ENCODE data around the gene MAP6.

MAP6 gene

GRCh38 chr11:75626889-75627529 is 41.8 kb downstream of the MAP6 start:
- no peak for DNase-seq

DNA sequence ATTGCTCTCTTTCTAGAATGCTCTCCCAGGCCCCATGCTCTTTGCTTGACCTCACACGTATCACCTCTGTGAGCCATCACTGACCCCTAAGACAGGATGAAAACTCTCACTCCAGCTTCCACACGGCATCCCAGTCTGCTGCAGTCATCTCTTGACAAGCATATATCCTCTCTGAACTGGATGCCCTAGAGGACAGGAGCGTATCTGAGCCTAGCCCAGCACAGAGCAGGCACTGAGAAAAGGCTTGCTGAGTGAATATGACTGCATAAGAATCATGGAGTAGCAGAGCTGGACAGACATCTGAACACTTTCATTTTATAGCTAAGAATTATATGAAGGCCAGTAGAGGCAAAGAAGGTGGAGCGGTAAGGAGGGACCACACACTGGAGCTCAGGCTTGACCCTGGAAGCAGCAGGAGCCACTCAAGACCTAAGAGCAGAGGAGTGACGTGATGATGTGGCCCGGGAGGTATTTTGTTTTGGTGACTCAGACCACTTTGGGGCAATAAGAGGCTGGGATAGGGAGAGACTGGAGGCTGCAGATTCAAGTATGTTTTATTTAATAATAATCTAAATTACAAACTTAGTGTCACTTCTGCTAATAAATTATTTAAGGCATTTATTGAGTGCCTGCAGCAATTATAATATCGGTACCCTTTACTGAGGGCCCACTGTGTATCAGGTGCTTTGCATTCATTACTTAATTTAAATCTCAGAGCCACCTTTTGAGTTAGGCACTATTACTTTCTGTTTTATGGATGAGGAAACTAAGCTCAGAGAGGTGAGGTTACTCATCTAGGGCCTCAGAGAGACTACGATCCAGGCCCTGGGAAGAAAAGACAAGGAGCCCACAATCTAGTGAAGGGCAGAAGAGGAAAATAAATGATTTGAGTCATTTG is 42.6 kb downstream of the MAP6 start:
- DNase-seq: no peak

- no peak for DNase-seq
These were observed 43.8 kb downstream of the MAP6 start for GRCh38 chr11:75625021-75625420.

DNA sequence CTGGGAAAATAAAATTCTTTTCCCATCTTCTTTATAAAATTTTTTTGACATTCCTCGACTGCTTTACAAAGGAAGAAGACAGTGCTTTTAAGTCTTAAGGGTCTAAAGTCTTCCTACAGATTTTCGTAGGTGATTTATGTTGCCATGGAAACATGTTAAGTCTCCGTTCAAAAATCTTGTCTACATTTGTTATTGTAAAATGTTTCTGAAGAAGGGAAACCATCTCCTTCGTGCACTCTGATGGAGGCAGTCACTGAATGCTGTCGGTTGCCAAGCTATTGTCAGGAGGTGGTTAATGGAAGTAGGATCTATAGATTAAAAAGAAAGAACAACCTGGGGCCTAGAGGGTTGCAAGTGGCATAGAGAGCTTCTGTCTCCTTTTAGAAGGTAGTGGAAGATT is 52.6 kb downstream of the MAP6 start:
- no peak for DNase-seq

- no peak for DNase-seq
These were observed 53.1 kb downstream of the MAP6 start for GRCh38 chr11:75615751-75616150.

- DNase-seq: no peak
These were observed 57.0 kb downstream of the MAP6 start for GRCh38 chr11:75611823-75612222.

DNA sequence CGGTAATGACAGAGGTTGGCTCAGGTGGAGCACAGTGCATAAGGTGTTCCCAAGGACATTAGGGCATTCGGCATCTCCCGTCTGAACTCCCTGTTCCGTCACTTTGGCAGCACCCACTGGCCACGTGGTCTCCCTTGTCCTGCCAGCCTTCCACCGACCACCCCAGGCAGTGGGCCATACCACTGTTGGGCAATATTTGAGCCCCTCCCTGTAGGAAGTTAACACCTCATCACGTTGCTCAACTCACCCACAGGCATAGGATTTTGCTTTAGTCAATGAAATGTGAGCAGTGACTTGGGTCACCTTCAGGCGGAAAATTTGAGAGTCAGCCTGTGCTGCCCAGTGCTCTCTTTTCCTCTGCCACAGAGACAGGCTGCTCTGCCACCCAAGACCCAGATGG is 62.7 kb downstream of the MAP6 start:
- DNase-seq: no peak

- no peak for DNase-seq
These were observed 64.8 kb downstream of the MAP6 start for GRCh38 chr11:75603791-75604736.

DNA sequence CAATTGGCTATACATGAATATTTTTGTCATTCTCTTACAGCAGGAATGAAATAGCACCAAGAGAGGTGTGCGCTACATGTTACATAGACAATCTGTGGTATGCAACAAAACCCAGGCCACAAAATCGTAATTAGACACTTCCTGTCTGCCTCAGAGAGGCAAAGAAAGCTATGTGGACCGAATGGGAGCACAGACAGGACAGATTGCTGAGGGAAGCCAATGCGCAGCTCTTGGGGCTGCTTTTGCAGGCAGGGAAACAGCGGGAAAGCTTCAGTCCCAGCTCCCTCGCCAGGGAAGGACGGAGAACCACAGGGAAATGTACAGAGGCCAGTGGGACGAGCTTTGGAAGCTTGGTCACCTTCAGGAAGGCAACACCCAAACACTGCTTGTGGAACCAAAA is 65.9 kb downstream of the MAP6 start:
- no peak for DNase-seq

DNA sequence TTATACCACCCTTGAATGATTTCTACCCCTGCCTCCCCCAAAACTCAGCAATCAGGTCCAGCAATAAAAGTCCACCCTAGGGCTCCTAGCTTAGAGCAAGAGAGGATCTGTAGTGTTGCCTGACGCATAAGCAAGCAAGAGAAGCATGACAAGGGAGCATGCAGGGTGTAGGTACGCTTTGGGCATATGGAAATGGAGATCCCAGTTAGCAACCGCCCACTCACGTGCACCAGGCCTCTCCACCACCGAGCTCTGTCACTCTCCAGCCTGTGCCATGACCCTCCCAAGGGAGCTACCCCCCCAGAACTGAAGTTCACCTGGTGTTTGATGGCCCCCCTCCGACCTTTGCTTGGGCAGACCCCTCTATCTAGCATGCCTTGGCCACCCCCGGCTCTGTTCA is 67.3 kb downstream of the MAP6 start:
- no peak for DNase-seq

GRCh38 chr11:75600356-75600755 is 68.5 kb downstream of the MAP6 start:
- DNase-seq: no peak

DNA sequence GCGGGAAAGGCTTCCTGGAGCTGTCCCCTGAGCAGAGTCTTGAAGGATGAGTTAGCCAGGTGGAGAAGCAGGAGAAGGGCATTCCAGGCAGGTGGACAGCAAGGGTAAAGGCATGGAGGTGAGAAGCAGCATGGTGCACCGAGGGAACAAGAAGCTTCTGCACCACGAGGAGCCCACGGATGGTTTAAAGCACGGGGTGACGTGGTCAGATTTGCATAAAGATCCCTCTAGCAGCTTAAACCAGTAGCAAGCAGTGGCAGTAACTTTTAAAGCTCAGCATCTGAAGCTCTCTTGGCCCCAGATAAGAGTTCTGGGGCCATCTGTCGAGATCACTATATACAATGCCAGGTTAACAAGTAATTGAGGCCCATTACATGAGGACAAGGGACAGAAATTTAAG is 69.9 kb downstream of the MAP6 start:
- no peak for DNase-seq

DNA sequence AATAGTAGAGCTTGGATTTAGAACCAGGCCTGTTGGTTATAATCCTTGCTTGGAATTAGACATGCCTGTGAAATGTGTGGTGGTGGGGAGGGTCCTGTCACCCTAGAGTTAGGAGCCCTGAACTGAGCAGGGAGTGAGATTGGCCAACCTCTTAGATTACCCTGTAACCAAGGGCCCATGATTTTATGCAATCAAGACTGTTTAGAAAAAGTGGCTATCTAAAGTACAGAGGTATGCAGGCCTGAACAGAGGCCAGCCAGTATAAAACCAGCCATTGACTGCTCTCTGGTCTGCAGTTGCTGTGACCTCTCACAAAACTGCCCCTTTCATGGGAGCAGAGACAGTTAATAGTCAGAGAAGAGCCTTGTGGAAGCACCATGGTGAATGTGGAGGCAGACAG is 70.6 kb downstream of the MAP6 start:
- no peak for DNase-seq

GRCh38 chr11:75597636-75598035 is 71.2 kb downstream of the MAP6 start:
- DNase-seq: no peak

GRCh38 chr11:75596914-75597313 is 71.9 kb downstream of the MAP6 start:
- DNase-seq: no peak

DNA sequence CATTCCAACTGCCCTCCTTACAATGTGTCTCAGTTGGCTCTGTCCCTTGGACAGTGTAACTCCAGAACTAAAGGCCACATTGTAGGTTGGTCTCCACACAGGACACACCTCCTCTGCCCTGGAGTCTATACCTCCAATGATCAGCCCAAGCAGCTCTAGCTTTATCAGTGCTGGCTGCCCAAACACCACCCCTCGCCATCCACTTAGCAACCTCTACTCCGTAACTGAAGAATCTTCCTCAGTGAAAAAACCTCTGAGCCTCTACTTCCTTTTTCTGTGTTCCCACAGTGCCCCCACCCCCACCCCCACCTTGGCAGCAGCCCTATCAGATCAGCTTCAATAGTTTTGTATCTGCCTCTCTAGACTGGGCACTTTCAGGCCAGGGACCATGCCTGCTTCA is 73.4 kb downstream of the MAP6 start:
- DNase-seq: no peak

DNA sequence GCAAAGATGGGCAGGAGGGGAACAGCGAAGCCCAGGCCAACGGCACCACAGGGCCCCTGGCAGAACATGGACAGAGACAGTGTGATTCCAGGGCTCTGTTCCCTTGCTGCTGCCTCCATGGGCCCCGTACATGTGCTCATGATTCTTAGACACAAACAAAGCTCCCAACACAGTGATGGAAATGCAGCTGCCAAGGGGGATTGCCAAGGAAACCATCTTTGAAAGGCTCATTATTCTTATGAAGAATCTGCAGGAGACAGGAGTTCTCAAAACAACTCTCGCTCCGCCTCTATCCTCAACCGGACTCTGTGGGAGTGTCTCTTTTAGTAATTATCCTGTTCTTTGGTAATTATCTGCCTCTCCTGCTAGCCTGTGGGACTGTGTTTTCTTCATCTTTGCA is 74.6 kb downstream of the MAP6 start:
- DNase-seq: no peak

GRCh38 chr11:75593286-75593915 is 75.4 kb downstream of the MAP6 start:
- DNase-seq: no peak

DNA sequence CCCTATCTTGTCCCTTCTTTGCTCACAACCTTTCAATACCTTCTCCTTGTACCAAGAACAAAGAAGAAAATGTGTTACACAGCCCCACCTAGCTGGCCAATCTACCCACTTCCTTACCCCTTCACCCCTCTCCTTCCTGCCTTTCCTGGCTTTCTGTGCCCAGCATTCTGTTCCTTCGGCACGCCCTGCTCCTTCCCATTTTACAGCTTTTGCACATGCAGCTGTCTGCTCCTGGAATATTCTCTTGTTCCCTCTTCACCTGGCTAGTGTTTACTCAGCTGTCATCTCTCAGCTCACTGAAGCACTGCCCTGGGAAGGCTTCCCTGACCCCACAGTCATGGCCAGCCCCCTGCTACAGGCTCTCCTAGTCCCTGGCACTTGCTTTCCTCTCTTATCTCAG is 76.1 kb downstream of the MAP6 start:
- no peak for DNase-seq

DNA sequence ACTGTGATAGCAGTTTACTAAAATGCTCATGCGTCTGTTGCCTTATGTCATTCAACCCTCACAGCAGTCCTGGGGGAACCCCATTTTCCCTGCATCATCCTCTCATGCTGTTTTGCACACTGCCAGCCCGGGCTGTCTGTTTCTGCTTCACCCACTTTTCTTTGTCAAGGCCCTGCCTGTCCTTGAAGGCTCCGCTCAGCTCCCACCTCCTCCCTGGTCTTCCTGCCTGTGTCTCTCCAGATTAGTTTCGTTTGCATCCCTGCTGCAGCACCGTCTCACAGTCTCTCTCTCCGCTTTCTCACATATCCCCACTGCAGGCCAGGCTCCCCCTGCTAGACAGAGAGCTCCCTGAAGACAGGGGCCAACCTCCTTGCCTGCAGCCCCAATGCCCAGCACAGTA is 76.9 kb downstream of the MAP6 start:
- no peak for DNase-seq

- DNase-seq: no peak
These were observed 77.5 kb downstream of the MAP6 start for GRCh38 chr11:75591371-75591770.

DNA sequence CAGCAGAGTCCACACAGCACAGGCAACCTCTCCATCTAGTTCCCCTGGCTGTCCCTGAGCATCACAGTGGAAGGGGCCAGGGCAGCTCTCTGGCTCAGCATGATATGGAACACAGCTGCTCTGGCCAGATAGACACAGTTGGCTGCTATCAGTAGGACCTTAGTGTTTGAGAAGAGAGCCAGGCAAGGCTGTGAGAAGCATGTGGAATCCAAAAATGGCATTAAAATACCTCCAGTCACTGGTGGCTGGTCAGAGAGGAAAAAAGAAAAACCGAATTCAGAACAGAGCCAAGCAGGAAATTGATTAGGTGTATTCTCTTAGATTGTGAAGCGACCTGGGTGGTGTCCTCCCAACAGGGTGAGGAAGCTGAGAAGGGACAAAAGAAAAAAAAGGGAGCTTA is 78.9 kb downstream of the MAP6 start:
- DNase-seq: no peak

DNA sequence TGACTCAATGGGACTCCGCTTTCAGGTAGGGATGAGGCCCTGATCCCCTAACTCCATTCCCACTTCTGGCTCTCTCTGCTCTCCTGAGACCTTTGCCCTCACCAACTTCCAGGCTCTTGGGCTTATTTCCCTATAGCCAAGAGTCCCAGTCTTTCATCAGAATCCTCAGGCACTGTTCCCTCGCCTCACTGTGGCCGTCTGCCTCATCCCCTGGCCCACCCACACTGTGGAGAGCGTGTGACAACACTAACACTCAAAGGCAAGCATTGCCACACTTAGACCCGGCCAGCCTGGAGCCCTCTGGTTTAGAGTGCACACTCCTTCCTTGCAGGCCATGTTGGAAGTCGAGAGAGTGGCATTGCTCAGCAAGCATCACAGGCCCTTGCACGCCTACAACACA is 79.8 kb downstream of the MAP6 start:
- DNase-seq: no peak
